GM10266 (cell line): ENCODE results near the gene ARNT2.

Source experiments
- DNase-seq: peaks from one replicate; pipeline ENCODE4 v3.0.0; 2012; ENCODE audit errors: extremely low spot score
- CTCF ChIP-seq: IDR thresholded peaks from 2 replicates; pipeline ENCODE4 v1.5.1; 2012; ENCODE audit warnings: mild to moderate bottlenecking, low read depth; ENCODE audit not compliant: control insufficient read depth, insufficient read depth; ENCODE audit errors: missing control alignments

Gene ARNT2

GRCh38 chr15:80607287-80607980 lies 203.3 kb downstream of the ARNT2 start:
- no peak for DNase-seq
- no peak for TF ChIP-seq CTCF

GRCh38 chr15:80608688-80609087 lies 204.5 kb downstream of the ARNT2 start:
- TF ChIP-seq CTCF, result no peak
- DNase-seq, result no peak

GRCh38 chr15:80609091-80609490 lies 204.9 kb downstream of the ARNT2 start:
- no peak for TF ChIP-seq CTCF
- no peak for DNase-seq

GRCh38 chr15:80609512-80609946 lies 205.3 kb downstream of the ARNT2 start:
- DNase-seq, result no peak
- no peak for TF ChIP-seq CTCF

GRCh38 chr15:80611543-80612080 lies 207.4 kb downstream of the ARNT2 start:
- no peak for TF ChIP-seq CTCF
- DNase-seq, result no peak

- no peak for TF ChIP-seq CTCF
- DNase-seq, result no peak
Observed at GRCh38 chr15:80612118-80612823, 208.1 kb downstream of the ARNT2 start.
